K562 (cell line): Measurements from ENCODE around the gene PREX1. TPM values are rescaled to one million over a fixed set of nuclear protein-coding genes. Genes with fewer than 3 reads are reported as not detected.

ENCODE experiments used
- ETS2 ChIP-seq: IDR thresholded peaks from 2 replicates; pipeline ENCODE4 v1.6.1; 2016; ENCODE audit warnings: borderline replicate concordance, missing genetic modification characterization, mild to moderate bottlenecking, moderate library complexity, missing compliant biosample characterization; ENCODE audit not compliant: poor library complexity, severe bottlenecking
- ZNF175 ChIP-seq: fragments of 200-800 bp; sonication (Bioruptor generic); IDR thresholded peaks from 2 replicates; pipeline ENCODE4 v1.6.1; 2016; ENCODE audit warnings: low read depth, mild to moderate bottlenecking, missing genetic modification characterization, missing compliant biosample characterization
- polyA plus RNA-seq, 8 experiments: library from polyadenylated mRNA; depleted of rRNA in 4 of 8; stranded (reverse) in 5 of 8; unstranded in 3 of 8; fragments of >200 nt; fragmentation: Nextera tagmentation in 2 of 8; fragmentation: Illumina TruSeq in 1 of 8; extraction: Ambion mirVana in 2 of 8; extraction: Trizol in 1 of 8; gene quantifications; 2 replicates each; pipeline versions ENCODE4 v1.2.1 to v1.2.3, GENCODE V29; 2011 to 2014; ENCODE audit warnings: inconsistent platforms in 1 of 8, missing spikeins in 1 of 8
- total RNA-seq, 7 experiments: library from RNA; depleted of rRNA in 6 of 7; stranded (reverse); fragments of >200 nt in 6 of 7; fragmentation: Illumina TruSeq in 2 of 7; extraction: Trizol in 2 of 7; gene quantifications; 2 replicates each; pipeline versions ENCODE4 v1.2.1 to v1.2.3, GENCODE V29; 2011 to 2021; ENCODE audit warnings: low replicate concordance in 1 of 7
- TF ChIP-seq, protein P1 (sequence below): sonication (generic); formaldehyde crosslinking; IDR thresholded peaks from 2 replicates; pipeline ENCODE4 v1.8.0; 2022; ENCODE audit warnings: mild to moderate bottlenecking, missing genetic modification reagents
- TF ChIP-seq, protein P2 (sequence below): fragments of 250-450 bp; sonication (Bioruptor Pico); IDR thresholded peaks from 2 replicates; pipeline ENCODE4 v1.4.0; 2020; ENCODE audit warnings: mild to moderate bottlenecking, moderate library complexity

The PREX1 gene
- total and polyA plus RNA-seq, 9 of the 15 experiments (the other 6 are each of a cell fraction or from before 2014, with no cell fraction given) = 0.37 to 10.4 (median 4.8) TPM

- TF ChIP-seq, protein P1, sequence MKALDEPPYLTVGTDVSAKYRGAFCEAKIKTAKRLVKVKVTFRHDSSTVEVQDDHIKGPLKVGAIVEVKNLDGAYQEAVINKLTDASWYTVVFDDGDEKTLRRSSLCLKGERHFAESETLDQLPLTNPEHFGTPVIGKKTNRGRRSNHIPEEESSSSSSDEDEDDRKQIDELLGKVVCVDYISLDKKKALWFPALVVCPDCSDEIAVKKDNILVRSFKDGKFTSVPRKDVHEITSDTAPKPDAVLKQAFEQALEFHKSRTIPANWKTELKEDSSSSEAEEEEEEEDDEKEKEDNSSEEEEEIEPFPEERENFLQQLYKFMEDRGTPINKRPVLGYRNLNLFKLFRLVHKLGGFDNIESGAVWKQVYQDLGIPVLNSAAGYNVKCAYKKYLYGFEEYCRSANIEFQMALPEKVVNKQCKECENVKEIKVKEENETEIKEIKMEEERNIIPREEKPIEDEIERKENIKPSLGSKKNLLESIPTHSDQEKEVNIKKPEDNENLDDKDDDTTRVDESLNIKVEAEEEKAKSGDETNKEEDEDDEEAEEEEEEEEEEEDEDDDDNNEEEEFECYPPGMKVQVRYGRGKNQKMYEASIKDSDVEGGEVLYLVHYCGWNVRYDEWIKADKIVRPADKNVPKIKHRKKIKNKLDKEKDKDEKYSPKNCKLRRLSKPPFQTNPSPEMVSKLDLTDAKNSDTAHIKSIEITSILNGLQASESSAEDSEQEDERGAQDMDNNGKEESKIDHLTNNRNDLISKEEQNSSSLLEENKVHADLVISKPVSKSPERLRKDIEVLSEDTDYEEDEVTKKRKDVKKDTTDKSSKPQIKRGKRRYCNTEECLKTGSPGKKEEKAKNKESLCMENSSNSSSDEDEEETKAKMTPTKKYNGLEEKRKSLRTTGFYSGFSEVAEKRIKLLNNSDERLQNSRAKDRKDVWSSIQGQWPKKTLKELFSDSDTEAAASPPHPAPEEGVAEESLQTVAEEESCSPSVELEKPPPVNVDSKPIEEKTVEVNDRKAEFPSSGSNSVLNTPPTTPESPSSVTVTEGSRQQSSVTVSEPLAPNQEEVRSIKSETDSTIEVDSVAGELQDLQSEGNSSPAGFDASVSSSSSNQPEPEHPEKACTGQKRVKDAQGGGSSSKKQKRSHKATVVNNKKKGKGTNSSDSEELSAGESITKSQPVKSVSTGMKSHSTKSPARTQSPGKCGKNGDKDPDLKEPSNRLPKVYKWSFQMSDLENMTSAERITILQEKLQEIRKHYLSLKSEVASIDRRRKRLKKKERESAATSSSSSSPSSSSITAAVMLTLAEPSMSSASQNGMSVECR (CRISPR knock-in tag) = no peak
- TF ChIP-seq ZNF175 (CRISPR knock-in tag) (no peak), ETS2 (tag) (no peak)
- TF ChIP-seq, protein P2, sequence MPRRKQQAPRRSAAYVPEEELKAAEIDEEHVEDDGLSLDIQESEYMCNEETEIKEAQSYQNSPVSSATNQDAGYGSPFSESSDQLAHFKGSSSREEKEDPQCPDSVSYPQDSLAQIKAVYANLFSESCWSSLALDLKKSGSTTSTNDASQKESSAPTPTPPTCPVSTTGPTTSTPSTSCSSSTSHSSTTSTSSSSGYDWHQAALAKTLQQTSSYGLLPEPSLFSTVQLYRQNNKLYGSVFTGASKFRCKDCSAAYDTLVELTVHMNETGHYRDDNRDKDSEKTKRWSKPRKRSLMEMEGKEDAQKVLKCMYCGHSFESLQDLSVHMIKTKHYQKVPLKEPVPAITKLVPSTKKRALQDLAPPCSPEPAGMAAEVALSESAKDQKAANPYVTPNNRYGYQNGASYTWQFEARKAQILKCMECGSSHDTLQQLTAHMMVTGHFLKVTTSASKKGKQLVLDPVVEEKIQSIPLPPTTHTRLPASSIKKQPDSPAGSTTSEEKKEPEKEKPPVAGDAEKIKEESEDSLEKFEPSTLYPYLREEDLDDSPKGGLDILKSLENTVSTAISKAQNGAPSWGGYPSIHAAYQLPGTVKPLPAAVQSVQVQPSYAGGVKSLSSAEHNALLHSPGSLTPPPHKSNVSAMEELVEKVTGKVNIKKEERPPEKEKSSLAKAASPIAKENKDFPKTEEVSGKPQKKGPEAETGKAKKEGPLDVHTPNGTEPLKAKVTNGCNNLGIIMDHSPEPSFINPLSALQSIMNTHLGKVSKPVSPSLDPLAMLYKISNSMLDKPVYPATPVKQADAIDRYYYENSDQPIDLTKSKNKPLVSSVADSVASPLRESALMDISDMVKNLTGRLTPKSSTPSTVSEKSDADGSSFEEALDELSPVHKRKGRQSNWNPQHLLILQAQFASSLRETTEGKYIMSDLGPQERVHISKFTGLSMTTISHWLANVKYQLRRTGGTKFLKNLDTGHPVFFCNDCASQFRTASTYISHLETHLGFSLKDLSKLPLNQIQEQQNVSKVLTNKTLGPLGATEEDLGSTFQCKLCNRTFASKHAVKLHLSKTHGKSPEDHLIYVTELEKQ (CRISPR knock-in tag) = no peak
These were observed 75.9 kb downstream of the PREX1 start (continued) for GRCh38 chr20:48751871-48752270.
